Fibroblast of pulmonary artery (primary cell): ENCODE data around the gene PDE9A.

ENCODE experiments used
- DNase-seq: peaks from one replicate; pipeline ENCODE4 v3.0.0-alpha.2; 2010; ENCODE audit warnings: low read depth
- H3K4me3 ChIP-seq: replicated peaks from 2 replicates; pipeline ENCODE4 v1.5.1; 2011; ENCODE audit warnings: low read depth, mild to moderate bottlenecking, control low read depth, low read length, moderate library complexity
- CTCF ChIP-seq: IDR thresholded peaks from 2 replicates; pipeline ENCODE4 v1.5.1; 2011; ENCODE audit warnings: mild to moderate bottlenecking, control low read depth, low read length, inconsistent platforms; ENCODE audit errors: missing control alignments

PDE9A gene

GRCh38 chr21:42746593-42747275 lies 93.3 kb downstream of the PDE9A start:
- no peak for TF ChIP-seq CTCF
- no peak overlapping the region for H3K4me3 ChIP-seq
- DNase-seq = no peak

- no peak overlapping the region for H3K4me3 ChIP-seq
- no peak for DNase-seq
- TF ChIP-seq CTCF = no peak
Observed at GRCh38 chr21:42747276-42747701, 93.9 kb downstream of the PDE9A start.

- no peak for TF ChIP-seq CTCF
- no peak overlapping the region for H3K4me3 ChIP-seq
- no peak for DNase-seq
Observed at GRCh38 chr21:42747746-42748351, 94.4 kb downstream of the PDE9A start.

GRCh38 chr21:42748620-42749176 lies 95.3 kb downstream of the PDE9A start:
- DNase-seq = no peak
- H3K4me3 ChIP-seq = no peak overlapping the region
- TF ChIP-seq CTCF = no peak

- H3K4me3 ChIP-seq = no peak overlapping the region
- DNase-seq = no peak
- no peak for TF ChIP-seq CTCF
Observed at GRCh38 chr21:42750737-42751530, 97.5 kb downstream of the PDE9A start.

GRCh38 chr21:42751866-42752265 lies 98.4 kb downstream of the PDE9A start:
- no peak for TF ChIP-seq CTCF
- no peak overlapping the region for H3K4me3 ChIP-seq
- DNase-seq = no peak
